Measurements from ENCODE around the gene ADRB1.

- TF ChIP-seq CTCF (IDR thresholded peaks at IDR 0.05) = no peak
- TF ChIP-seq POLR2A (IDR thresholded peaks at IDR 0.05) = no peak
- TF ChIP-seq POLR2AphosphoS5 (IDR thresholded peaks at IDR 0.05) = no peak
Measured at GRCh38 chr10:114027041-114027394, 16.6 kb upstream of the ADRB1 start.

Data from gastroesophageal sphincter (tissue), 3 donors.